Stimulated activated CD8-positive, alpha-beta memory T cell treated with anti-CD3 and anti-CD28 coated beads, Interleukin-12 subunit alpha, Interleukin-12 subunit beta, amount 100 ng/mL, for 24 hours (primary cell): ENCODE results near the gene TPO.

Experiments
- DNase-seq: peaks from one replicate; pipeline ENCODE4 v3.0.0-alpha.2; 2020; ENCODE audit errors: extremely low read depth

The TPO gene

DNA sequence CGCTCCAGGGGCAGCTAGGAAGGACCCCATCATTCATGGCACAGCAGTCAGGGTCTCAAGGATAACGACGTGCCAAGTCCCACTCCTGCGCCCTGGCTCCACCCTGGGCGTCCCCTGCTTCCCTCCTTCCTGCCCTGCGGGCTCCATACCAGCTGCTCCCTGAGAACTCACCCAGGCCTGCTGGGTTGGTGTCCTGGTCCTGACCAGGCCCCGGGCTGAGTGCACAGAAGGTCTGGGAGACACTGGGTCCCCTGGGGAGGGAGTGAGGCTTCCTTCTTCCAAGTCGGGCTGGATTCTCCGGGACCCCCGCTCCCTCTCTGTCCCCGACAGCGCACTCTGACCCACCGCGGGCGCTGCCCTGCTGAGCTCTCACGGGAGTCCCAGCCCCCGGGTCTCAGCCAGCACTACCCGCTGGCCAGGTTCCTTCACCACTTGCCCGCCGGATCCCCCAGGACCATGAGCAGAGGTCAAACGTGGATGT lies 170.8 kb downstream of the TPO start:
- DNase-seq = no peak

DNA sequence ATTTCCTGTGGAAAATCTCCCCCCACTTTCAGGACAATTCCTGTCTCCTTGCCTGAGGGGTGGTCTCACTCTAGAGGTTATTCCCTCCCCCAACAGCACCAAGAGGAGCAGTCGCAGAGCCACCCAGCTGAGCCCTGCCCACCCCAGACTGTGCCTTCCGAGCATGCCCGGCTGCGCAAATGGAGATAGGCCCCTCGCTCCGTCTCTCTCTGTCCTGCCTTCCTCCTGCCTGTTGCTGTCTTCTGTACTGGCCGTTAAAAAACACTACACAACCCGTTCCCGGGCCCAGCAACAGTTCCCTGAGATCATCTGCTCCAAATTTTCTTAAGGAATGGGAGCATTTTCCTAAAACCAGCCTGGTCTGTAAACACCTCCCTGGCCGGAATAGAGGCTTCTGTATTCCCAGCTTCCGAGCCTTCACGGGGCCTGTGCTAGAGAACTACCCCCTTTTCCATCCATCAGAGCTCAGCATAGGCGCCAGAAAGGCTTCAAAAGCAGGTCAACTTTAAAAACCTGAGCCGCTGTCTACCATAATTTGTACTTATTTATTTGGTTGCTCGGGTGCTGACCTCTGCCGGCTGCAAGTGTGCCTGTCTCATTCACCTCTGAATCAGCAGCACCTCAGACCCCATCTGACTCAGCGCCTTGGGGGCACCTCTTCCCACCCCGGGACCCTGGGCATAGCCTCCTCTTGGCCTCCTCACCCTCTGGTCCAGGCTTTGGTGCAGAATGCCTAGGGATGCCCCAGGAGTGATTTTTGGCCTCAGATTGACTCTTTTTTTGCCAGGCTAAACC lies 171.6 kb downstream of the TPO start:
- no peak for DNase-seq

DNA sequence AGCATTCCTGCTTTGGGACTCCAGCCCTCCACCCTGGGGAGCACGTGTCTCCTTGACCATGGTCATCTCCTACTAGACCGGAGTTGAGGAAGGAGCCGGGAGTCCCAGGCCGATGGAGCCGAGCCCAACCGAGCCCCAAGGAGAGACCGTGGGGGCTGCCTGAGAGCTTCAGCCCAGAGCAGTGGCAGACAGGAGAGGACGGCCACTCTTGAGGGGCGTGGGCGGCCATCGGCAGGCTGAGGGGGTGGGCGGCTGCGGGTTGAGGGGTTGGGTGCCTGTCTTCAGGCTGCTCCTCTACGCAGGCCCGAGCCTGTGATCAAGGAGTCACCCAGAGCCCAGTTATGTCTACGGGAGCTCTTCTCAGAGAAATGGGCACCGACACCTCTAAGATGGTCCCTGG lies 172.4 kb downstream of the TPO start:
- DNase-seq = no peak

DNA sequence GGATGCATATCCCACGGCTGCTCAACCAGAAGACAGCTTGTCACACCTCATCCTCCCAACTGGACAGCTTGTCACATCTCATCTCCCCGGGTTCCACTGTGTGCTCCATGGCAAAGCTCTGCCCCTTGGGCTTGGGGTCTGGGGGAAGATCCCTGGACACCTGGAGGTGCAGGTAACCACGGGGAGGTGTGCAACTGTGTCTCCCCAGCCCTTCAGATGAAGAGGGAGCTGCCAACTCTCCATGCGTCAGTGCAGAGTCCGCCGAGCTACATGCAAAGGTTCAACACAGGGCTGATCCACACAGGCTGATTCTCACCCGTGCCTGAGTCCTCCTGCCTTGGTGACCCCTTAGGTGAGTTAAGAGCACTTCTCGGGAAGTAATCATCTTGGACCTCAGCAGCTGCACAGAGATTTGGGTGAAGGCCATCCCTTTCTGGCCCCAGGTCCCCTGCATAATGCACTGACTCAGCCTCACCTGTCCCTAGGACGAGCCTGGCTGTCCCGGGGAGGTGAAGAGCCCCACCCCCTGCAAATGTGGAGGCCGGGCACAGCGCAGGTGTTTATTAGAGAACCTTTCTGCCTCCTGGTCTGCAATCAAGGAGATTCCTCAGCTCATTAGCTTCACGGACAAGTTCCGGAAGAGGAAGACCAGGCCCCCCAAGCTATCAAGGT lies 173.1 kb downstream of the TPO start:
- no peak for DNase-seq

DNA sequence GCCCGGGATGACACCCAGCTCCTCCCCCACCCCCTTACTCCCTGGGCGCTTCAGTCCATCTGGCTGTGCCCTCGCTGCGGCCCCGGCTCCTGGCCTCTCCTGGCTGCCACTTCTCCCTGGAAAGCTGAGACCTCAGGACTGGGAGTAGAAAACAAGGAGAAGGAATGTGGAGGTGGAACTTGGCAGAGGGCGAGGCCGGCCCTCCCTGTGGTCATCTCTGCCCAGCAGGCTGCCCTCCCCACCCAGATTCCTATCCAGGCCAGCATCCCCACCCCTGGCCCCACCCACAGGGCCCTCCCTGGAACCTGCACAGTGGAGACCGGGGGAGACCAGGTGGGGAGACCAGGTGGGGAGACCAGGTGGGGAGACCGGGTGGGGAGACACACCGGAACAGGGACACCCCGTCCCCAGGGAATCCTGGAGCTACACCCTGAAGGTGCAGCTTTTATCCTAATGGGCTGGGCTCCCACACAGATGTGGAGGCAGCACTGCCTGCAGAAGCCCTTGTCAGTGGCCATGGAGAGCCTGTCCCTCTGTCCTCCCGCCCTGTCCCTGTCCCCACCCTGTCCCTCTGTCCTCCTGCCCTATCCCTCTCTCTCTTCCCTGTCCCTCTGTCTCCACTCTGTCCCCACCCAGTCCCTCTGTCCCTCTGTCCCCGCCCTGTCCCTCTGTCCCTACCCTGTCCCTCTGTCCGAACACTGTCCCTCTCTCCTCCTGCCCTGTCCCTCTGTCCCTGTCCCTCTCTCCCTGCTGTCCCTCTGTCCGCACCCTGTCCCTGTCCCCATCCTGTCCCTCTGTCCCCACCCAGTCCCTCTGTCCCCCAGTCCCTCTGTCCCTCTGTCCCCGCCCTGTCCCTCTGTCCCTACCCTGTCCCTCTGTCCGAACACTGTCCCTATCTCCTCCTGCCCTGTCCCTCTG lies 173.9 kb downstream of the TPO start:
- no peak for DNase-seq

DNA sequence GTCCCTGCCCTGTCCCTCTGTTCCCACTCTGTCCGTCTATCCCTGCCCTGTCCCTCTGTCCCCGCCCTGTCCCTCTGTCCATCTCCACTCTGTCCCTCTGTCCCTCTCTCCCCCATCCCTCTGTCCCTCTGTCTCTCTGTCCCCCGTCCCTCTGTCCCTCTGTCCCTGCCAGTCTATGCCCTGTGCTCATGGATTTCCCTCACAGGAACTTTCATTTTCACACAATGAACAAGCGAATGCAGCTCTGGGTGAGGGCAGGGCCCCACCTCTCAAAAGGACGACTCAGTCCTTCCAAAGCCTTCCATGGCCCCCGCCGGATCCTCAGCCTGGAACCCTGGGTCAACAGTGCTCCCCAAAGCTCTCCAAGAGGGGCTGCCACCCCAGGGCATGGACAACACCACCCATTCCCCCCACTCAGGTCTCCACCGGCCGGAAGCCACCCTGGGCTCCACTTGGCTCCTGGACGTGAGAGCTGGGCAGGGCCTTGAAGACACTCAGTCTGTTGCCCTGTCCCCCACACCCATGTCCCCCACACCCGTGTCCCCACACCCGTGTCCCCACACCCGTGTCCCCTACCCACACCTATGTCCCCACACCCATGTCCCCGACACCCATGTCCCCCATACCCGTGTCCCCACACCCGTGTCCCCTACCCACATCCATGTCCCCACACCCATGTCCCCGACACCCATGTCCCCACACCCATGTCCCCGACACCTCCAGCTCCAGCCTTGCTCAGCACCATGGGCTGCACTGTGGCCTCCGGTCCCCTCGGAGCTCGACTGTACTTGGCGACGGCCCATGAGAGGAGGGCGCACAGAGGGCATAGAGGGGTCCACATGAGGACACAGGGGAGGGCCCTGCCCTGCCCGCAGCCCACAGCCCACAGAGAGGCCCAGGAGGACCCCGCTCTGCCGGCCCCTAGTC lies 175.1 kb downstream of the TPO start:
- DNase-seq = no peak

DNA sequence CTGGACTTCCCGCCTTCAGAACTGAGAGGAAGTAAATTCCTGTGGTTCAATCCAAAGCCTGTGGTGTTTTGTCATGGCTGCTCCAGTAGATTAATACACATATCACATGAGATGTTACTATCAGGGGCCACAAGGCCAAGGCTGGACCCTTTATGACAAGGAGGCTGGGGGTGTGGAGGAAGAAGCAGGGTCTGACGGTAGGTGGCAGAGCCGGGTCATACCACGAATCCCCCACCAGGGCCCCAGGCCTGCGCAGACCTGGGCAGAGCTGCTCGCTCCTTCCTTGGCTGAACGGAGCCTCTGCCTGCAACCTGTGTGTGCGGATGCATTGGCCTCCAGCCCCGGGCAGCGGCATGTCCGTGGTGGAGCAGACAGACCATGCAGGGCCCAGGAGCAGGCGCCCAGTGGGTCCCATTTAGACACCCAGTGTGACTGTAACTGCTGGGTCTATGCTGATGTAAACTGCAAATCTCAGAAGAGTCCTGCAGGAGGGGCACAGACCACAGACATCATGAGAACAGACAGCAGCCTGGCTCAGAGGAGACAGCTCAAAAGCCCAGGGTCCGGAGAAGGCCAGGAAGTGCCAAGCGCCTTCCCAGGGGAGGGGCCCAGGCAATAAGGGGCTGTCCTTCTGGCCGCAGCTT lies 175.8 kb downstream of the TPO start:
- DNase-seq = no peak

DNA sequence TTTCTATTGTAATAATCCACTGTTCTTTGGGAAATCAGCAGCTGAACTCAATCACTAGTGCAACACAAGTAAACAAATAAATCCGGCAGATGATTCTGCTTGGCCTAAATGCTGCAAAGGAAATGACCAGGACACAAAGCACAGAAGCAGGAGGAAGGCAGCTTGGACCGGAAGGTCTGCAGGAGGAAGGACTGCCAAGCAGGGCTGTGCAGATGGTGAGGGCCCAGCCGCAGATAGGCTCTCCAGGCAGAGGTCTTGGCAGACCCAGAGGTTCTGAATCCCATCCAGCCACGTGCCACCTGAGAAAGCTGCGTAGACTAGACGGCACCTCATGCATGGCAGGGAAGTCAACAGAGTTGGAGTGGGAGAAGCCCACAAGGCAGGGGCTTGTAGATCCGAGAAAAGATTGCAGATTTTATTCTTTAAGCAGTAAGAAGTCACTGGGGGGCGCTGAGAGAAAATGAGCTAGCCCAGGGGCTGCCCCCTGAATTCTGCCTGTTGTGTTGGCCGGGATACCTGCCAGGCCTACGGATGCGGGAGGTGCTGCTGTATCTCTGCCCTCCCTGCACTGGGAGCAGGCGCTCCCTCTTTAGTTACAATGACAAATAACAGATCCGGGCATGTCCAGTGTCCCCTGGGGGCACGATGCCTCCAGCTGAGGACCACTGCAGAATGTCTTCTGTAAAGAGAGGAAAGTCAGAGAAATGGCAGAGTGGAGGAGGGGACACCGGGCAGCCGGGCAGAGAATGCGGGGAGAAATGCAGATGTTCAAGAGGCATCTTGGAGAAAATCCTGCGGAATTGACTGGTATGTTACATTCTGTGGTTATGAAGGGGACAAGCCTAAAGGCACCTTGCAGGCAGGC lies 177.6 kb downstream of the TPO start:
- no peak for DNase-seq

DNA sequence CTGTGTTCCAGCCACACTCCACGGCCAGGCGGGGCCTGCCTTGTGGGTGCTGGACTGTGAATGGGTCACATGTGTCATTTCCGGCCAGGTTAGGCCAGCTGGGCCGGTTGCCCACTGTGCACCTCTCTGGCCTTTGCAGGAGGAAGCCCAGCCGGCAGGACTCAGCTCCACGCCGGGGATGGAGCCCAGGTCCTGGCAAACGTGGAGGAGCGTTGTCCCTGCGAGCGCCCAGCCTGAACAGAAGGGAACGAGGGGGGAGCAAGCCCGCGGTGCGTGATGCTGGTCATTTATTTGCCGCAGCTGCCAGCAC lies 178.2 kb downstream of the TPO start:
- no peak for DNase-seq
